ENCODE data around the gene ACTG1. TPM values are rescaled to one million over a fixed set of nuclear protein-coding genes. Genes with fewer than 3 reads are reported as not detected.

The ACTG1 gene
- total RNA-seq, 2 donors from 2014 or later, result 4,461 to 5,616 TPM

GRCh38 chr17:81535007-81535328 is 22.4 kb upstream of the ACTG1 start:
- H3K9me3 ChIP-seq (ENCODE audit: control insufficient read depth, low read length), result no peaks in the 10 kb centered on the region
- H3K4me1 ChIP-seq (ENCODE audit: control insufficient read depth, insufficient read depth, low read length), result no peaks in the 10 kb centered on the region
- 66 to 79% methylated on average over 3 of the region's 5 CpGs for WGBS, 2 experiments (ENCODE audit: insufficient coverage in 1 of 2, insufficient read length in 1 of 2)
- Mint-ChIP-seq H3K9me3 (no peaks in the 10 kb centered on the region), H3K4me3 (no peak overlapping the region), H3K27me3 (ENCODE audit: insufficient read depth) (peaks cover 30% of the 10 kb centered on the region), H3K4me1 (no peaks in the 10 kb centered on the region), H3K36me3 (ENCODE audit: low read depth) (peaks cover 3% of the 10 kb centered on the region), H3K27ac (no peak overlapping the region)
- H3K36me3 ChIP-seq (ENCODE audit: control insufficient read depth, insufficient read depth, low read length), result no peaks in the 10 kb centered on the region
- H3K9ac ChIP-seq (ENCODE audit: extremely low read depth, low read length, poor library complexity, severe bottlenecking), result no peak overlapping the region
- no peak for DNase-seq
- H3K27me3 ChIP-seq (ENCODE audit: control insufficient read depth, insufficient read depth, low read length, poor library complexity, severe bottlenecking), result peaks cover 9% of the 10 kb centered on the region
- no peak overlapping the region for H3K4me3 ChIP-seq (ENCODE audit: low read length)
- TF ChIP-seq, protein P1, sequence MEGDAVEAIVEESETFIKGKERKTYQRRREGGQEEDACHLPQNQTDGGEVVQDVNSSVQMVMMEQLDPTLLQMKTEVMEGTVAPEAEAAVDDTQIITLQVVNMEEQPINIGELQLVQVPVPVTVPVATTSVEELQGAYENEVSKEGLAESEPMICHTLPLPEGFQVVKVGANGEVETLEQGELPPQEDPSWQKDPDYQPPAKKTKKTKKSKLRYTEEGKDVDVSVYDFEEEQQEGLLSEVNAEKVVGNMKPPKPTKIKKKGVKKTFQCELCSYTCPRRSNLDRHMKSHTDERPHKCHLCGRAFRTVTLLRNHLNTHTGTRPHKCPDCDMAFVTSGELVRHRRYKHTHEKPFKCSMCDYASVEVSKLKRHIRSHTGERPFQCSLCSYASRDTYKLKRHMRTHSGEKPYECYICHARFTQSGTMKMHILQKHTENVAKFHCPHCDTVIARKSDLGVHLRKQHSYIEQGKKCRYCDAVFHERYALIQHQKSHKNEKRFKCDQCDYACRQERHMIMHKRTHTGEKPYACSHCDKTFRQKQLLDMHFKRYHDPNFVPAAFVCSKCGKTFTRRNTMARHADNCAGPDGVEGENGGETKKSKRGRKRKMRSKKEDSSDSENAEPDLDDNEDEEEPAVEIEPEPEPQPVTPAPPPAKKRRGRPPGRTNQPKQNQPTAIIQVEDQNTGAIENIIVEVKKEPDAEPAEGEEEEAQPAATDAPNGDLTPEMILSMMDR (conservative IDR thresholded peaks at IDR 0.05), result no peak
- H3K27ac ChIP-seq (ENCODE audit: low read depth, low read length), result no peak overlapping the region

DNA sequence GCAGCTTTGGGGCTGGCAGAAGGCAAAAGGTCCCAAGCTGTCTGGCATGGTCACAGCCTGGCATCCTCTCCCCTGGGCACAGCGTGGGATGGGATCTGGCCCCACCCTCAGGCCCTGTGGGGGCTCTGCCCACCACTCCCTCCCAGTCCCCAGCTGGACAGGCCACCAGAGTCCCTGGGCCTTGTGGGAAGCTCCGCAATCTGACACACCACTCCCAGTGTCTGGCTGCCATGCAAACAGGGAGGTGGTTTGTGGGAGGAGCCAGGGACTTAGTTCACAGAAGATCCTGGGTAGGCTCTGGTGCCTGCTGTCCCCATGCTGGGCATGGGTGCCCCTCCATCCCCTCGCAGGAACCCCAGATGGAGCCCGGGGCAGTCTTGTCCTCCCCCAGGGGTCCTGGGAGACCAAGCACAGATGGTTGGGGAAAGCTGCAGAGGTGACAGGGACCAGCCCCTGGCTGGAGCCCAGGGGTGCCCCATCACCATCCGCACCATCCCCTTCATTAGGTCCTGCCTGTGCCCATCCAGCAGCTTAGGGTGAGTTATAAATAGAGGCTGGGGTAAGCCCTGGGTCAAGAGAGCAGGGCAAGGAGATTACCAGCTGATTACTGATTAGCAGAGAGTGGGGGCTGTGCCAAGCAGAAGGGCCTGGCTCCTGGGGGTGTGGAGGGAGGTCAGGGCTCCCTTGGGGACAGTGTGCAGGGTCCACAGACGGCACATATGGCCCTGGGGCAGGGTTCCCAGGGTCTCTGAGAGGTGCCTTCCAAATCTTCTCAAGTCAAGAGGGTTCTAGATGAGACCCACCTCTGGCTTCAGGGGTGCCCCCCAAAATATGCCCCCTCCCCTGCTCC is 21.8 kb upstream of the ACTG1 start:
- H3K4me3 ChIP-seq (ENCODE audit: low read length), result no peak overlapping the region

GRCh38 chr17:81533339-81534141 is 20.9 kb upstream of the ACTG1 start:
- H3K9ac ChIP-seq (ENCODE audit: extremely low read depth, low read length, poor library complexity, severe bottlenecking), result no peak overlapping the region
- no peak for DNase-seq
- Mint-ChIP-seq H3K27ac (no peak overlapping the region), H3K27me3 (ENCODE audit: insufficient read depth) (peaks cover 36% of the 10 kb centered on the region), H3K36me3 (ENCODE audit: low read depth) (peaks cover 3% of the 10 kb centered on the region), H3K4me1 (no peaks in the 10 kb centered on the region), H3K9me3 (no peaks in the 10 kb centered on the region), H3K4me3 (no peak overlapping the region)
- H3K27me3 ChIP-seq (ENCODE audit: control insufficient read depth, insufficient read depth, low read length, poor library complexity, severe bottlenecking), result peaks cover 9% of the 10 kb centered on the region
- no peaks in the 10 kb centered on the region for H3K36me3 ChIP-seq (ENCODE audit: control insufficient read depth, insufficient read depth, low read length)
- WGBS, 2 experiments (ENCODE audit: insufficient coverage in 1 of 2, insufficient read length in 1 of 2), result 82 to 85% methylated on average over 11 to 21 of the region's 21 CpGs
- TF ChIP-seq, protein P1 (conservative IDR thresholded peaks at IDR 0.05), result no peak
- H3K9me3 ChIP-seq (ENCODE audit: control insufficient read depth, low read length), result no peaks in the 10 kb centered on the region
- no peaks in the 10 kb centered on the region for H3K4me1 ChIP-seq (ENCODE audit: control insufficient read depth, insufficient read depth, low read length)
- no peak overlapping the region for H3K27ac ChIP-seq (ENCODE audit: low read depth, low read length)
- H3K4me3 ChIP-seq (ENCODE audit: low read length), result no peak overlapping the region

More for the DNA sequence above, 21.8 kb upstream of the ACTG1 start:
- Histone ChIP-seq H3K36me3 (ENCODE audit: control insufficient read depth, insufficient read depth, low read length) (no peaks in the 10 kb centered on the region), H3K27me3 (ENCODE audit: control insufficient read depth, insufficient read depth, low read length, poor library complexity, severe bottlenecking) (peaks cover 9% of the 10 kb centered on the region), H3K27ac (ENCODE audit: low read depth, low read length) (no peak overlapping the region), H3K4me1 (ENCODE audit: control insufficient read depth, insufficient read depth, low read length) (no peaks in the 10 kb centered on the region), H3K9ac (ENCODE audit: extremely low read depth, low read length, poor library complexity, severe bottlenecking) (no peak overlapping the region), H3K9me3 (ENCODE audit: control insufficient read depth, low read length) (no peaks in the 10 kb centered on the region)
- peaks cover 31% of the 10 kb centered on the region for H3K27me3 Mint-ChIP-seq (ENCODE audit: insufficient read depth)
- H3K4me3 Mint-ChIP-seq, result no peak overlapping the region
- no peaks in the 10 kb centered on the region for H3K9me3 Mint-ChIP-seq
- TF ChIP-seq, protein P1 (conservative IDR thresholded peaks at IDR 0.05), result no peak
- no peaks in the 10 kb centered on the region for H3K4me1 Mint-ChIP-seq
- DNase-seq, result no peak
- H3K36me3 Mint-ChIP-seq (ENCODE audit: low read depth), result peaks cover 3% of the 10 kb centered on the region
- whole genome bisulfite sequencing, 2 experiments (ENCODE audit: insufficient coverage in 1 of 2, insufficient read length in 1 of 2), result 75 to 85% methylated on average over 2 to 6 of the region's 6 CpGs
- H3K27ac Mint-ChIP-seq, result no peak overlapping the region
